ENCODE measurements around the gene SUGCT. TPM values are rescaled to one million over a fixed set of nuclear protein-coding genes. Genes with fewer than 3 reads are reported as not detected.

Gene SUGCT
- total and polyA plus RNA-seq, 9 of the 15 experiments (the other 6 are each of a cell fraction or from before 2014, with no cell fraction given) = 0.58 to 2.5 (median 1.4) TPM

GRCh38 chr7:40531956-40532355, 397.2 kb downstream of the SUGCT start:
- in situ Hi-C loops (cut with MboI) = no loop called here
- Histone ChIP-seq H3K79me2 (ENCODE audit: control insufficient read depth, insufficient read depth, low read length) (no peaks in the 10 kb centered on the region), H3K4me2 (ENCODE audit: insufficient read depth, low read length) (no peak overlapping the region), H3K9ac (ENCODE audit: insufficient read depth in 1 of 2, low read depth in 2 of 2, low read length in 2 of 2) (no peak overlapping the region), H2AFZ (ENCODE audit: low read depth, low read length) (no peak overlapping the region), H3K4me1 (replicated peaks in 1 of 2; ENCODE audit: control insufficient read depth in 2 of 2, insufficient read depth in 2 of 2, low read length in 2 of 2) (no peaks in the 10 kb centered on the region), H3K9me3 (replicated peaks; ENCODE audit: control insufficient read depth, insufficient read depth, low read depth, low read length) (no peaks in the 10 kb centered on the region), H3K27me3 (ENCODE audit: control insufficient read depth in 2 of 2, insufficient read depth in 2 of 2, low read length in 2 of 2) (no peaks in the 10 kb centered on the region), H3K27ac (ENCODE audit: extremely low read depth, low read depth, low read length) (no peak overlapping the region), H3K9me1 (ENCODE audit: control insufficient read depth, insufficient read depth, low read length) (no peaks in the 10 kb centered on the region), H4K20me1 (replicated peaks; ENCODE audit: control insufficient read depth, insufficient read depth, low read length) (no peaks in the 10 kb centered on the region), H3K4me3 (no peak overlapping the region), H3K36me3 (ENCODE audit: control insufficient read depth, insufficient read depth, low read length) (no peaks in the 10 kb centered on the region)
- DNase-seq (ENCODE audit: extremely low read depth in 1 of 4, low spot score in 3 of 4) (no peak), FAIRE-seq (no peak), ATAC-seq (no peak)
- 48% methylated on average over 3 of the region's 3 CpGs for WGBS (ENCODE audit: insufficient coverage, low coverage, missing lambda C conversion rate)
- CTCF ChIA-PET (ENCODE audit: low intra/inter-chr PET ratio) = no interaction called here
- no peak for TF ChIP-seq MCM5 (IDR thresholded peaks at IDR 0.05; ENCODE audit: low read depth)
- TF ChIP-seq ETV5 (CRISPR knock-in tag; IDR thresholded peaks at IDR 0.05; ENCODE audit: low read depth) = no peak
- no peak for TF ChIP-seq EHMT2 (IDR thresholded peaks at IDR 0.05)
- no peak for TF ChIP-seq HES1 (IDR thresholded peaks at IDR 0.05; ENCODE audit: low read depth)
- TF ChIP-seq ZNF696 (CRISPR knock-in tag; conservative IDR thresholded peaks at IDR 0.05) = no peak
- TF ChIP-seq LEF1 (IDR thresholded peaks at IDR 0.05) = no peak
- POLR2A ChIA-PET = no interaction called here
- intact Hi-C loops (cut with micrococcal nuclease) = no loop called here
- no TSS peak for BruUV-seq (replicated peaks)

- H2AFZ ChIP-seq (ENCODE audit: low read depth, low read length) = no peak overlapping the region
- H3K9me3 ChIP-seq (replicated peaks; ENCODE audit: control insufficient read depth, insufficient read depth, low read depth, low read length) = no peaks in the 10 kb centered on the region
- ATAC-seq (no peak), FAIRE-seq (no peak), DNase-seq (ENCODE audit: extremely low read depth in 1 of 4, low spot score in 3 of 4) (no peak)
- ChIA-PET CTCF (ENCODE audit: low intra/inter-chr PET ratio) (no interaction called here), POLR2A (no interaction called here)
- no peaks in the 10 kb centered on the region for H3K79me2 ChIP-seq (ENCODE audit: control insufficient read depth, insufficient read depth, low read length)
- intact Hi-C loops (cut with micrococcal nuclease) (no loop called here), in situ Hi-C loops (cut with MboI) (no loop called here)
- no peaks in the 10 kb centered on the region for H3K27me3 ChIP-seq (ENCODE audit: control insufficient read depth in 2 of 2, insufficient read depth in 2 of 2, low read length in 2 of 2)
- no peaks in the 10 kb centered on the region for H3K36me3 ChIP-seq (ENCODE audit: control insufficient read depth, insufficient read depth, low read length)
- H4K20me1 ChIP-seq (replicated peaks; ENCODE audit: control insufficient read depth, insufficient read depth, low read length) = no peaks in the 10 kb centered on the region
- no peak overlapping the region for H3K9ac ChIP-seq (ENCODE audit: insufficient read depth in 1 of 2, low read depth in 2 of 2, low read length in 2 of 2)
- H3K4me3 ChIP-seq = no peak overlapping the region
- no peaks in the 10 kb centered on the region for H3K9me1 ChIP-seq (ENCODE audit: control insufficient read depth, insufficient read depth, low read length)
- WGBS (ENCODE audit: insufficient coverage, low coverage, missing lambda C conversion rate) = 23% methylated on average over 3 of the region's 3 CpGs
- no TSS peak for BruUV-seq (replicated peaks)
- H3K4me2 ChIP-seq (ENCODE audit: insufficient read depth, low read length) = no peak overlapping the region
- H3K4me1 ChIP-seq (replicated peaks in 1 of 2; ENCODE audit: control insufficient read depth in 2 of 2, insufficient read depth in 2 of 2, low read length in 2 of 2) = no peaks in the 10 kb centered on the region
- H3K27ac ChIP-seq (ENCODE audit: extremely low read depth, low read depth, low read length) = no peak overlapping the region
- TF ChIP-seq ZNF395 (CRISPR knock-in tag; IDR thresholded peaks at IDR 0.05) (no peak), ZNF586 (CRISPR knock-in tag; conservative IDR thresholded peaks at IDR 0.05) (no peak), ATF6 (CRISPR knock-in tag; IDR thresholded peaks at IDR 0.05) (no peak), MYBL2 (IDR thresholded peaks at IDR 0.05; ENCODE audit: low read depth) (no peak), MYBL2 (CRISPR knock-in tag; IDR thresholded peaks at IDR 0.05; ENCODE audit: borderline replicate concordance) (no peak), RAD51 (IDR thresholded peaks at IDR 0.05; ENCODE audit: borderline replicate concordance, low read depth) (no peak), STAG1 (CRISPR knock-in tag; IDR thresholded peaks at IDR 0.05; ENCODE audit: borderline replicate concordance) (no peak), KLF1 (tag; IDR thresholded peaks at IDR 0.05) (no peak), BRD9 (IDR thresholded peaks at IDR 0.05; ENCODE audit: low read depth, partially characterized antibody) (no peak)
Measured at GRCh38 chr7:40535678-40536077, 400.9 kb downstream of the SUGCT start.

Data from K562 (cell line).